ENCODE data around the gene UCHL1.
"Not testable (repeated sequence)": the region's sequence is repeated elsewhere in the genome, so short reads cannot be mapped to it uniquely, and the experiment has no call there.

The UCHL1 gene

DNA sequence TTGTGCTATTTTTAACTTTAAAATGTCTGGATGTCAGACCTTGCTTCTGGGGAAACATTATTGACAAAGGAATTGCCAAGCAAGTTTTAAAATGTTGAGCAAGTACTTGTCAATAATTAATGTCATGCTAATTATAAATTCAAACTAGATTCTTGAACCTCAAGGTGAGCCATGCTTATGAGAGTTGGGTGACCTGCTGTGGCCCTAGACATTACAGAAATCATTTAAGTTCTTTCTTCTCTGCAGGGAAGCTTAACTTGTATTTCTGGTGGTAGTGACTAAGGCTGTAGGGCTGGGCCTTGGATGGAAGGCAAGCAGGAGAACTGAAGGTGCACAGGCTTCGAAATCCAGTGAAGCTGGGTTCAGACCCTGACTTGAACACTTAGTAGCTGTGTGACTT lies 14.8 kb upstream of the UCHL1 start:
- no peak for DNase-seq

DNA sequence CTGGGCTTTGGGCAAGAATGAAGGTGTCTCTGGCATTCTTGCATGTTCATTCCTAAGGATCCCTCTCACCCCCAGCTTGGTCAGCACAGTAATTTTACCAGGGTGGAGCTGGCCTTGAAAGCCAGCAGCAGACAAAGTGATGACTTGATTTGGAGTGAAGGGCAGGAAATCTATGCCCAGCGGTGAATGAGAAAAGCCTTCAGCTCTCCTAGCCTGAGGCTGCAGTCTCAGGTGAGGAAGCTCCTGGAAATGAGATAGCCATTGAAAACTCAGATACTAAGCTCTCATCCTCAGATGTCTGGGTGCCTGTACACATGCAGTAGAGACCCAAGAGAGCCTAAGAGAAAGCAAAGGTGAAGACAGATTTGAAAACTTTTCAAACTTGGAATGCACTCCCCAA lies 10.7 kb upstream of the UCHL1 start:
- no peak for DNase-seq

DNA sequence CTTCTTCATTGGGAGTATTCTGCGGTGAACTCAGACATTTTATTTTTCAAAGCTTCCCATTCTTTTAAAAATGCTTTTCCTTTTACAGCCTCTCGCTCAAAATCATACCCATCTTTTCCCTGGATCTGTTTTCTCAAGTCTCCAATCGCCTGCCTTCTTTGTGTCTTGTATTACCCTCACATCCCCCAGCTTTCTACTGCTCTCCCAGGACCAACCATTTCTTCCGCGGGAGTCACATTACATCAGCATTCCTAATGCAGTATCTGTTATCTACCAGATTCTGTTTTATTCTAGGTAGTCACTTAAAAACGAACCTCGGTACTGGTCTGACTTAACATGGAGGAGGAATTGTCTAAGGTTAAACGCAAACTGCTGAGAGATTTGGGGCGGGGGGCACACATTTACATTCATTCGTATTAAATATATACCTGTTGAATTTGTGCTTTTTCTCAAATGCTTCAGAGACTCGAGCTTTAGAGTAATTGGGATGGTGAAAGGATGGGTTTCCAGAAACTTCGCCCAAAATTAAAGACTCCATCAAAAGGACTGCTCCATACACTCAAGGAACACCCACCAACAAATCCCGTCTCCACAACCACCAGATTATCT lies 493 bp upstream of the UCHL1 start:
- DNase-seq = no peak

DNA sequence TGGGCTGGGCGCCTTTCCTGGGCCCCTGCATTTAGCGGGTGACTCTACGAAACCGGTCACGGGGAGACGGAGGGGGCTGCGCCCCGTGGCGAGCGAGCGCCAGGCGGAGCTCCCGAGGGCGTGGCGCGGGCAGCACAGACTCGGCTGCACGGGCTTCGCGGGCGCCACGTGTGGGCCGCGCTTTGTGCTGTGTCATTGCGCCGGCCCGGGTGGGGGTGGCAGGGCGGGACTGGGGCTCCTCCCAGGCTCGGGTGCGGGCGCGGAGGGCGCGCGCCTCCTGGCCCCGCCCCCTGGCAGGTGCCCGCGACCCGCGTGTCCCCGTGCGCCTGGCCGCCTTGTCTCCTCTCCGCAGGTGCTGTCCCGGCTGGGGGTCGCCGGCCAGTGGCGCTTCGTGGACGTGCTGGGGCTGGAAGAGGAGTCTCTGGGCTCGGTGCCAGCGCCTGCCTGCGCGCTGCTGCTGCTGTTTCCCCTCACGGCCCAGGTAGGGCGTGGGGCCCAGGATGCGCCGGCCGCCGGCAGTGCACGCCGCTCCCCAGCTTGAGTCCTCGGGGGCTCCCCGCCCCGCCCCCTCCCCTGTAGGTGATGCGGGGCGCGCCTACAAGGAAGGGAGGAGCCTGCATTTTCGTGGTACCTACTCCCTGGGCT lies 651 bp downstream of the UCHL1 start:
- DNase-seq = peak; percentile 22

DNA sequence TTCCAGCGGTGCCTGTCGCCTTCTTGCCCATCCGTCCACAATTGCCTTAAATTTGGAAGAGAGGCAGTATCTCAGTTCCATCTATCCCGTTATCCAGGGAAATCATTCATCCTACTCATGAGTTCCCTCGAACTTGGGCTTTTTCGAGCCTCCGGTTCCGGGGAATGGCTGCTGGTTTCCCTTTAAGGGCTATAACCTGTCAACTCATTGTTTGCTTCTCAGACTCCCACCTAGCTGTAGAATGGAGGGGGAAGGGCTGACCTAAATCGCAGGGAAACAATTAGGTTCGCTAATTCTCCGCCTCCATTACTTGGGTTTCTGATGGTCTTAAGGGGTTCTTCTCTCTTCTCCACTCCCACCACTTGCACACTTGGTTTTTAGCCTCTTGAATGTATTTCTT lies 1.2 kb downstream of the UCHL1 start:
- no peak for DNase-seq

DNA sequence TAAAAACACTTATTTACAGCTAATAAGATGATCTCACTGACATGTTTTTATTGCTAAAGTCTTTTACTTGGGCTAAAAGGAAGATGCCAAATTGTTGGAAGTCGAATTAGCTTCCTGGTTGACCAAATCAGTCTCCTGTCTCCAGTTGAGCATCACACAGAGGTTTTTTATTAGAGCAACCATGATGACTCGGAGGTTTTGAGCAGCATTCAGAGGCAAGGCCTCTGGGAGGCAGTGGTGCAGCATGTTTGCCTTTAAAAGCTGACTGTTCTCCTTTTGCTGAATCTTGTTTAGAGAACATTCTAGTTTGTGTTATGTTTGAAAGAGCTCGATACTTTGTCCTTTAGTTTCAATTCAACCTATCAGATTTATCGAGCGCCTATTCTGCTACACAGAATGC lies 2.1 kb downstream of the UCHL1 start:
- DNase-seq = peak; percentile 1

DNA sequence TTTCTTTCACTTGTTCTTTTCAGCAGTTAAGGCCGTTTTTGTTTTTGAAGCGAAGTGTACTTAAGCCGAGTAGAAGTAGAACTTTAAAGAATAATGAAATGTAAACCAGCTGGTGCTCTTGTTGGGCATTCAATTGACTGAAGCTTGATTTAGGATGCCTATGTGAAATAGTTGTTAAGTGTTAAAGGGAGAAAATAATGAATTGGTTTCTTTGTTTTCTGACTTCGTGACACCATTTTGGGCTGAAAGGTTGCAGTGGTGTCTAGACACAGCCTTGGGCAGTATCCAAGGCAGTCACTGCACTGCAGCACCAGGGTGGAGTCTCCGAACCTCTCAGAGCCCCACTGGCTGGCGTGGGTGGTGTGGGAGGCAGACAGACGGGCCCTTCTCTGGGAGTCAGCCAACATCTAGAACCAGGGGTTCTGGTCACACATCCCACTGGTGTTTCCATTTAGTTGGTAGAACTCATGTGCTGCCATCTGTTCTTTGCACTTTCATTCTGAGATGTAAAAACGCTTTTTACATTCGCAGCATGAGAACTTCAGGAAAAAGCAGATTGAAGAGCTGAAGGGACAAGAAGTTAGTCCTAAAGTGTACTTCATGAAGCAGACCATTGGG lies 3.5 kb downstream of the UCHL1 start:
- DNase-seq = no peak

DNA sequence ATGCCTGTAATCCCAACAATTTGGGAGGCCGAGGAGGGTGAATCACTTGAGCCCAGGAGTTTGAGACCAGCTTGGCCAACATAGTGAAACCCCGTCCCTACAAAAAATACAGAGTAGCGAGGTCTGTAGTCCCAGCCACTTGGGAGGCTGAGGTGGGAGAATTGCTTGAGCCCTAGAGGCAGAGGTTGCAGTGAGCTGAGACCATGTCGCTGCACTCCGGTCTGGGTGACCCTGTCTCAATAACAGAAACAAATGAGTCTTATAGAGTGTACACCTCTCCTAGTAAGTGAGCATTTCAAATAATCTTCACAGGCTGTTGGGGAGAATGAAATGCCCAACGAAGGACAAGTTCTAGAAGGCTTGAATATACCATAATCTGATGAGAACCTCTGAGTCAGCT lies 5.5 kb downstream of the UCHL1 start:
- no peak for DNase-seq

DNA sequence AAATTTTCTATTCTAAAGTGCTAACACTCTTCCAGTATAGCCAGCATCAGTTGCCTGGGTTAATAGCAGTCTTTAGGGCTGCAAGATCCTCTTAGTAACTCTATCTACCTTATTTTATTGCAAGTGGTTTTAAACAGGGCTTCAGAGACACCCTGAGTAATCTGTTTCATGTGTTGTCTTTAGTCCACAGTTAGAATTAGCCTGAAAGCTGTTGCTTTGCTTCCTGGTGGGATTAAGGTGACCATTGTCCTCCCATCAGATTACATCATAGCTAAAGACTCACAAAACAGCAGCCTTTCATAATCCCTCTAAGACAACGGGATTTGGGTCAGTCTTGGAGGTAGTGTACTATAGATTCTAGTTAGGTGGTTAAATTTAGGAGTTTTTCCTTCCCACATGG lies 7.5 kb downstream of the UCHL1 start:
- no peak for DNase-seq

DNA sequence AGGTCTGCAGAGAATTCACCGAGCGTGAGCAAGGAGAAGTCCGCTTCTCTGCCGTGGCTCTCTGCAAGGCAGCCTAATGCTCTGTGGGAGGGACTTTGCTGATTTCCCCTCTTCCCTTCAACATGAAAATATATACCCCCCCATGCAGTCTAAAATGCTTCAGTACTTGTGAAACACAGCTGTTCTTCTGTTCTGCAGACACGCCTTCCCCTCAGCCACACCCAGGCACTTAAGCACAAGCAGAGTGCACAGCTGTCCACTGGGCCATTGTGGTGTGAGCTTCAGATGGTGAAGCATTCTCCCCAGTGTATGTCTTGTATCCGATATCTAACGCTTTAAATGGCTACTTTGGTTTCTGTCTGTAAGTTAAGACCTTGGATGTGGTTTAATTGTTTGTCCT lies 11.3 kb downstream of the UCHL1 start:
- no peak for DNase-seq

DNA sequence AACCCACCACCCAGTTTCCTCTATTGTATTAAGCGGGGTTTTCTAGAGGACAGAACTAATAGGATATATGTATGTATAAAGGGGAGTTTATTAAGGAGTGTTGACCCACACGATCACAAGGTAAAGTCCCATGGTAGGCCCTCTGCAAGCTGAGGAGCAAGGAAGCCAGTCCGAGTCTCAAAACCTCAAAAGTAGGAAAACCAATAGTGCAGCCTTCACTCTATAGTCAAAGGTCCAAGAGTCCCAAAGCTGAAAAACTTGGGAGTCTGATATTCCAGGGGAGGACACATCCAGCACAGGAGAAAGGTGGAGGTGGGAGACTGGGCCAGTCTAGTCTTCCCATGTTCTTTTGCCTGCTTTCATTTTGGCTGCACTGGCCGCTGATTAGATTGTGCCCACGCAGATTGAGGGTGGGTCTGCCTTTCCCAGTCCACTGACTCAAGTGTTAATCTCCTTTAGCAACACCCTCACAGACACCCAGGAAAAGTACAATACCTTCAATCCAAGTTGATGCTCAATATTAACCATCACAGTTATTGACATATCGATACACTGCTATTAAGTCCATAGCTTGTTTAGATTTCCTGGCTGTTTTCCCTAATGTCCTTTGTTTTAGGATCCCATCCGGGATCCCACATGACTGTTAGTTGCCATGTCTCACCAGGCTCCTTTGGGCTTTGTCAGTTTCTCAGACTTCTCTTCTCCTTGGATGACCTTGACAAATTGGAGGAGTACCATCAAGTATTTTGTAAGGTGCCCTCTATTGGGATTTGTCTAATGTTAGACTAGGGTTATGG lies 12.2 kb downstream of the UCHL1 start:
- DNase-seq = no peak

DNA sequence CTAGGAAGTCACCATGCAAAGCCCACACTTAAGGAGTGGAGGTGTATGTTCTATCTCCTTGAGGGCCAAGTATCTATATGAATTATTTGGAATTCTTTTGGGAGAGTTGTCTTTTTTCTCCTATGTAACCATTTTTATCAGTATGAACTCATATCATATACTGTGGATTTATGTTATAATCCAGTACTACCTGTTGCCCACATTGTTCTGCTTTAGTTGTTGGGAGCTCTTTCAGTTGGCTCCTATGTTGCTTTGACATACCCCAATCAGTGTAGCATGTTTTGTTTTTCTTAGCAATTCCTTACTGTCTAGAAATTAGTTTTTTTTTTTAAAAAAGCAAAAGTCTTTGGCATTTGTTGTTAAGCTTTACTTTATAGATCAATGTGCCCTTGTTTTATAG lies 13.0 kb downstream of the UCHL1 start:
- DNase-seq = no peak

DNA sequence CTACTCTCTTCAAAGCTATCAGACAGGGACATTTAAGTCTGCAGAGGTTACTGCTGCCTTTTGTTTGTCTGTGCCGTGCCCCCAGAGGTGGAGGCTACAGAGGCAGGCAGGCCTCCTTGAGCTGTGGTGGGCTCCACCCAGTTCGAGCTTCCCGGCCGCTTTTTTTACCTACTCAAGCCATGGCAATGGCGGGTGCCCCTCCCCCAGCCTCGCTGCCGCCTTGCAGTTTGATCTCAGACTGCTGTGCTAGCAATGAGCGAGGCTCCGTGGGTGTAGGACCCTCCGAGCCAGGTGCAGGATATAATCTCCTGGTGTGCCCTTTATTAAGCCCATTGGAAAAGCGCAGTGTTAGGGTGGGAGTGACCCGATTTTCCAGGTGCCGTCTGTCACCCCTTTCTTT lies 19.2 kb downstream of the UCHL1 start:
- DNase-seq = not testable (repeated sequence)

DNA sequence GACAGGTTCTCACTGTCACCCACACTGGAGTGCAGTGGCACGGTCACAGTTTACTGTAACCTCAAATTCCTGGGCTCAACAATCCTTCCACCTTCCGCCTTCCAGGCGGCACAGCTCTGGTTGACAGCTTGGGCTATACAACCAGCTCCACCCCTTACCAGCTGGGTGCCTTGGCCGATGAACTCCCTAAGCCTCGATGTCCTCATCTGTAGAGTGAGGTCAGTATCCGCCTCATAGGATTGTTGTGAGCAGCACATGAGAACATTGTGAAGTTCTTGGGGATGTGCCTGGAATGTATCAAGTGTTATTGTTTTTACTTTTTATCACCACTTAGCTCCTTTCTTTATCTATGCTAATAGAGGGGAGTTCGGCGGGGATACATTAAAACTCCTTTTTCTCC lies 23.3 kb downstream of the UCHL1 start:
- no peak for DNase-seq

DNA sequence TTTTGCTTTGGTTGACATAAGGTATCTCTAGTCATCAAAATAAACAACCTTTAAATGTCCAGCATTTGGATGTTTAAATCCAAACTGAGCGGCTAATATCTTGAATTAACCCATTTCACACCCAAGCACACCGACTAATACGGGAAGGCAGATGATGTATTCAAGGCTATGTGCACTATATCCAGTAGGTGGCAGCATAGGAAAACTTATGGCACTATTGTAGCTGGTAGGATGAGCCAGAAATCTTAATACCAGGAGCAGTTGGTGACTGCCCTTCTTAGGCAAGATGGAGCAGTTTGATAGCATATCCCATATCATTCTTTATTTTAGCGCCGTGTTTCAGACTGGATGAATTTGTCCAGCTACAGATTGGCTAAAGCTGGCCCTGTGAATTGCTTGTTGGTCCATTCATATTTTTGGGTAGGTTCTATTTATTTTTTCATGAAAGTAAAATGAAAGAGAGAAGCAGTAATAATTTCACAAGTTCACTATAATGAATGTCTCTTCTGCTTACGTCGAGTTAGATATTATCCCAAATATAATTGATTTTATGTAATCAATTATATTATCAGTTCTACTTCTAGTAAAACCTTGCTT lies 24.4 kb downstream of the UCHL1 start:
- DNase-seq = peak; percentile 59

DNA sequence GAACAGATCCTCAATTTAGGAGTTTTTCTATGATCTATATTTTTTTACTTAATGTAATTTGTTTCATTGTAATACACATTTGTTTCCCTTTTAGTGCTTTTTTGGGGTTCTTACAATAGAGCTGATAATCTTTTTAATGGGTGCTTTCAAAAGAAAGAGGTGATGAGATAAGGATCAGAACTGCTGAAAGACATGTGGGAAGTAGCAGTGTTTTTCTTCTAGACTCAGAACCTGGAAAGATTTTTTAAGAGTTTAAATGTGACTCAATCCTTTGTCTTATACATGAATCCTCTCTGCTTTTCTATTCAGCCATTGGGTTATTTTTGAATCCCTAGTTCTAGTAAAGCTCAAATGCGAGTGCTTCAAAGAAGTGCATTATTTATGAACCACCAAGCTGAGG lies 25.6 kb downstream of the UCHL1 start:
- DNase-seq = no peak

DNA sequence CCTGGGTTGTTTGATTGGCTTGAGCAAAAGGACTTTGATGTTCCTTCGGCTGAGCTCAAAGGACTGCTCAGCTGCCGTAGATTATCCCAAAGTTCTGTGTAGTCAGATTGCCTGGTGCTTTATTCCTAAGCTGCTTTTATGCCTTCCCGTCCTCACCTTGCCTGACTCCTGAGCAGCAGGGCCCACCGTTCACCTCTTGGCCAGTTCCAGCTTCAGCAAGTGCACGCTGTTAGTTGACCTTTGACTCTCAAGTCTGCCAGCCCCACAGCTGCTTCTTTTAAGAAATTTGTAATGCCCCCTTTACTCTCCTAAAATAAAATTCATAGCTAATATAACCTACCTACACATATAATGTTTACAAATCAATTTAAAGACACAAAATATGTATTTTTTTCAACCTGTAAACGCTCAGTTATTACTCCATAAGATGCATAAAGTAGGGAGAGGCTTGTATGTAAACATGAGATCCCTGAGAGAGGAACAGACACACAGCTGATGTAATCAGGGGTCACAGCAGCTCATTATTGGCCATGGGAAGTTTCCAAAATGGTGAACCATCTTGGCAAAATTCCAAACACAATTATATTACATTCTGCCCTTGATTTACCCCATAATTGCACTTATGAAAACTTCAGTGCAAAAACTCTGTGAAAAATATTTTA lies 28.6 kb downstream of the UCHL1 start:
- no peak for DNase-seq

DNA sequence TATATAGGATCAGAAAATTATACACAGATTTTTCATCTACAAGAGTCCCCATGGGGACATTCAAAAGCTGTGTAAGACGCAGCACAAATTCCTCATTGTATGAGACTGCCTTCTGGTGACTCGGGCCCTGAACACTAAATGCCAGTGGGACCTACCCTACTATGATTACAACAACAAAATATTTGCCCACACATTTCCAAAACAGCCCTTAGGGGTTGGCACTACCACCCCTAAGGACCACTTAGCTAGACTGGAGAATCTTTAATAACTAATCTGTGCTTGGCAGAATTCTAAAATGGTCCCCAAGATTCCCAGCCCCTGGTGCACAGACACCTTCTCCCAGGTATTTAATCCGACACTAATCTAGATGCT lies 29.1 kb downstream of the UCHL1 start:
- no peak for DNase-seq

DNA sequence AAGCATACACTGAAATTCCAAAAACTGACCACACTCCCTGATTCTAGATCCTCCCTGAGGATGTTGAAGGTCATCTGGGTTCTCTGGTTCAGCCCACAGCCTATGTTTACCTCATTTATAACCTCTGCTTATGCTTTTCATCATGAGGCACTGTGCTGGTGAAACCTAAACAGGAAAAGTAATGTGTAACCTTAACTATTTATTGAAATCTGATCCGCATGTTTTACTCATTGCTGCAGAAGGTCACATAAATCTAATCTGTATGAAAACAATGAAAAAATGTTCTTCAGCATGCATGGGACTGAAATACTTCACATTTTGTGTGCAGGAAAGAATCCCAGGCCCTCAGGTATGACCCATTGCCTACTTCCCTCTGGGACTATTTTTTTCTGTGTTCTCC lies 30.3 kb downstream of the UCHL1 start:
- peak; percentile 1 for DNase-seq

DNA sequence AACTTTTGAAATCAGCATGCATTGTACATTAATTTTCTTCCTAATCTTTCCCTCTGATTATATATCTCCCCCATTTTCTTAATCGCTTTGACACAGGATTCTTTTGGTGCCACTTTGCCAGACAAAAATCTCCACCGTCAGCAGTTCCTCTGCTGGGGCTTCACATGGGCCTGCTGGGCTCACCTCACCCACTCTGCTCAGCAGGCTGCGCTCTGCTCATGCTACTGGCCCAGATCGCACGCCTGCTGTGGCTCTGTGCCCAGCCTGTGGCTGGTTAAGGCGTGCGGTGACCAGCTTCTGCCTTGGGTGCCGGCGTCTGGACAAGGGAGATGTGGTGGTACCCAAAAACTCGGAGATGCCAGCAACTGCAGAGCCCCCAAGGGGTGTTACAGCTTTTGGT lies 31.1 kb downstream of the UCHL1 start:
- no peak for DNase-seq

DNA sequence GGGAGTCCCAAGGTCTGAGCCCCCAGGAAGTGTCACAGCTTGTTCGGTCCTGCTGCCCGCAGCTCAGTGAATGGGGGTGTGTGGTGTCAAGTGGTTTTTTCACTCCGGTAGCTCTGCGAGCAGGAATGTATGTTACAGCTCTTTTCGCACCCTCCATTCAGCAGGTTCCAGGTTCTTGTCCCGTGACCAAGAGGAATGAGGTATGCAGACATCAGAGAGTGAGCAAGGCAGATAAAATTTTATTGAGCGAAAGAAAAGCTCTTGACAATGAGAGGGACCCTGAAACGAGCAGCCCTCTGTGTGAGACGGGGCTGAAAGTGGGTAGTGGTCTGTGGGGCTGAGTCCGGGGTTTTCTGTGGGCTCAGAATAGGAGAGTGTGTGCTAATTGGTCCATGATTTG lies 31.5 kb downstream of the UCHL1 start:
- no peak for DNase-seq

DNA sequence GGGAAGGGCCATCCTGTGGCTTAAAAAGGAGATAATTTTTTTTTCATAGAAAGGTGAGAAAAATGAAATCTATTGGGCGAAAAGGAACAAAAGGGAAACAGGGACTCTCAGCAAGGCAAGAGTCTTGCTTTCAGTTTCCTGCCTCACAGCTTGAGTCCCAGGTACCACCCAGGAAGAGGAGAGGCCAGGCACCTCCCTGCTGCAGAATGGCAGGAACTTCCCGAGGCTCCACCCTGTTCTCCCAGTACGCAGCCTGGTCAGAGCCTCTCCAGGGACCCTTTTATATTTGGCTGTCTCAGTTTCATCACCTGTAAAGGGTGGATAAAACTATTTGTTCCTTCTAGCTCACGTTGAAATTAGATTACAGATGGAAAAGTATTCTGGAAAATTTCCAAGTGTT lies 33.8 kb downstream of the UCHL1 start:
- DNase-seq = no peak

DNA sequence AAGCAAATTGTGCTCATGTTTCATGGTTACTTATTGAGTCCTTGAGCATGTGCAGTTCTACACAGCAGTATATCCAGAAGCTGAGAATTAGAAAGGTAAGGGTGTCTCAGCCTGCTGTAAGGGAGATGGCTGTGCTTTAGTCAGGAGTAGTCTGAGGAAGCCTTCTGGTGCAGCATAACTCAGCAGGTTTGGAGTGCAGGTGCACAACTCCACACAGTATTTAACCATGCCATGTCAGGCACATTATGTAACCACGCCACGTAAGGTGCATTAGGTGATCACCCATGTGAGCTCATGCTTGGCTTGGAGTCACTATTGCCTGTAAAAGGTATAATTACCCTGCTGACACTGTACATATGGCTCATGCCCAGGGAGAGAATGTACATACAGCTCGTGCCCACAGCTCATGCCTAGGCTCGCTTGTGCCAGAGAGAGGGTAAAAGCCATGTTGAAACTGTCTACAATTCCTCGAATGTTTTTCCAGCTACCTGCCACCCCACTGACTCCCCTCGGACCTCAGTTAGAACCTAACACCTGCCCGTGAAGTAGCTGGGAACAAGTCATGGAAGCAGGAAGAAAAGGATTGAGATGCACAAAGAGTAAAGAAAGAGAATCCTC lies 37.8 kb downstream of the UCHL1 start:
- DNase-seq = no peak
